Measurements from ENCODE around the gene CT45A2. TPM values are rescaled to one million over a fixed set of nuclear protein-coding genes. Genes with fewer than 3 reads are reported as not detected.
"Not testable (repeated sequence)": the region's sequence is repeated elsewhere in the genome, so short reads cannot be mapped to it uniquely, and the experiment has no call there.

CT45A2 gene, protein sequence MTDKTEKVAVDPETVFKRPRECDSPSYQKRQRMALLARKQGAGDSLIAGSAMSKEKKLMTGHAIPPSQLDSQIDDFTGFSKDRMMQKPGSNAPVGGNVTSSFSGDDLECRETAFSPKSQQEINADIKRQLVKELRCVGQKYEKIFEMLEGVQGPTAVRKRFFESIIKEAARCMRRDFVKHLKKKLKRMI
- not detected for total RNA-seq

- not testable (repeated sequence) for ATAC-seq (ENCODE audit: low FRiP score); DNase-seq (ENCODE audit: low spot score)
Measured at GRCh38 chrX:135819912-135820311, at the start of gene CT45A2. Gene CT45A2 (minus strand): TSS chrX:135820012. CDS start chrX:135816265, 3,747 bp downstream.

DNA sequence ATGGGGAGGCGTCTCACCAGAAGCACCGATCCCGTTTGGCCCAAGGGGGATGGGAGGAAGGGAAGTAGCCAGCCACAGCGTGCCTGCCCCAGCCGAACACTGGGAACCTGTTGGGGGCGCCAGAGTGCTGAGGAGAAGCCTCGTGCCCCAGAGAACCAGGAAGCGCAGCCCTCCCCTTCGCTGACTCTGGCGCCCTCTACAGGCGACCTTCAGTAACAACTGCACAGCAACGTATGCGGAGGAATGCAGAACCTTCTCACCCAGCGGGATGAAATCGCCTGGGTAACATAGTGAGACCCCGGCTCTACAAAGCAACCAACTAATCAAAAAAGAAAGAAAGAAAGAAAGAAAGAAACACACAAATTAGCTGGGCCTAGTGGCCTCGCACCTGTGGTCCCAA, 34.6 kb upstream of the CT45A2 start, which contains the start of gene CT45A8:
CT45A8 (minus strand) TSS at position 101 of the 400 bp plus-strand sequence. CDS start 3,755 bp downstream, outside the sequence.
- ATAC-seq (ENCODE audit: low FRiP score); DNase-seq (ENCODE audit: low spot score): not testable (repeated sequence)

DNA sequence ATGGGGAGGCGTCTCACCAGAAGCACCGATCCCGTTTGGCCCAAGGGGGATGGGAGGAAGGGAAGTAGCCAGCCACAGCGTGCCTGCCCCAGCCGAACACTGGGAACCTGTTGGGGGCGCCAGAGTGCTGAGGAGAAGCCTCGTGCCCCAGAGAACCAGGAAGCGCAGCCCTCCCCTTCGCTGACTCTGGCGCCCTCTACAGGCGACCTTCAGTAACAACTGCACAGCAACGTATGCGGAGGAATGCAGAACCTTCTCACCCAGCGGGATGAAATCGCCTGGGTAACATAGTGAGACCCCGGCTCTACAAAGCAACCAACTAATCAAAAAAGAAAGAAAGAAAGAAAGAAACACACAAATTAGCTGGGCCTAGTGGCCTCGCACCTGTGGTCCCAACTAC, 17.4 kb upstream of the CT45A2 start, which contains the start of gene CT45A7:
CT45A7 (minus strand) TSS at position 101 of the 400 bp plus-strand sequence. CDS start 3,747 bp downstream, outside the sequence.
- not testable (repeated sequence) for DNase-seq (ENCODE audit: low spot score); ATAC-seq (ENCODE audit: low FRiP score)

DNA sequence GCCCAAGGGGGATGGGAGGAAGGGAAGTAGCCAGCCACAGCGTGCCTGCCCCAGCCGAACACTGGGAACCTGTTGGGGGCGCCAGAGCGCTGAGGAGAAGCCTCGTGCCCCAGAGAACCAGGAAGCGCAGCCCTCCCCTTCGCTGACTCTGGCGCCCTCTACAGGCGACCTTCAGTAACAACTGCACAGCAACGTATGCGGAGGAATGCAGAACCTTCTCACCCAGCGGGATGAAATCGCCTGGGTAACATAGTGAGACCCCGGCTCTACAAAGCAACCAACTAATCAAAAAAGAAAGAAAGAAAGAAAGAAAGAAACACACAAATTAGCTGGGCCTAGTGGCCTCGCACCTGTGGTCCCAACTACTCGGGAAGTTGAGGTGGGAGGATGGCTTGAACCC, 17.1 kb downstream of the CT45A2 start, which contains the start of gene CT45A6:
CT45A6 (minus strand) TSS at position 101 of the 400 bp plus-strand sequence. CDS start 3,794 bp downstream, outside the sequence.
- not testable (repeated sequence) for DNase-seq (ENCODE audit: low spot score); ATAC-seq (ENCODE audit: low FRiP score)

- not testable (repeated sequence) for ATAC-seq (ENCODE audit: low FRiP score); DNase-seq (ENCODE audit: low spot score)
Measured at GRCh38 chrX:135785403-135785802, 34.4 kb downstream of the CT45A2 start, which contains the start of gene CT45A5. Gene CT45A5 (minus strand): TSS chrX:135785503. CDS start chrX:135781729, 3,774 bp downstream.

- not testable (repeated sequence) for ATAC-seq (ENCODE audit: low FRiP score); DNase-seq (ENCODE audit: low spot score)
Measured at GRCh38 chrX:135768091-135768490, 51.7 kb downstream of the CT45A2 start, which contains the start of gene CT45A3. Gene CT45A3 (minus strand): TSS chrX:135768191. CDS start chrX:135764444, 3,747 bp downstream.

Other genes starting within 250 kb of the CT45A2 start
- not detected for gene CT45A1, start 106.4 kb downstream of the CT45A2 start, total RNA-seq
- not detected for gene CT45A3, start 51.8 kb downstream of the CT45A2 start, total RNA-seq
- gene CT45A5, start 34.5 kb downstream of the CT45A2 start, total RNA-seq: not detected
- not detected for gene CT45A6, start 17.2 kb downstream of the CT45A2 start, total RNA-seq
- not detected for gene CT45A7, start 17.3 kb upstream of the CT45A2 start, total RNA-seq
- gene CT45A8, start 34.5 kb upstream of the CT45A2 start, total RNA-seq: not detected
- gene CT45A9, start 51.8 kb upstream of the CT45A2 start, total RNA-seq: not detected
- not detected for gene CT45A10, start 73.4 kb upstream of the CT45A2 start, total RNA-seq
- not detected for gene SAGE1, start 73.7 kb upstream of the CT45A2 start, total RNA-seq
- 10 to 100 TPM; 24.1 to 30.6 (median 25.4) TPM for gene MMGT1, start 154.0 kb upstream of the CT45A2 start, total RNA-seq
- gene SLC9A6, start 165.4 kb upstream of the CT45A2 start, total RNA-seq: 10 to 100 TPM in 3 of 4 donors, 1 to 10 TPM in 1; 9.5 to 18.6 (median 10.8) TPM

Data from omental fat pad (tissue), 4 donors.